Smooth muscle cell of the pulmonary artery (primary cell): ENCODE measurements around the gene FASTKD2. TPM values are rescaled to one million over a fixed set of nuclear protein-coding genes. Genes with fewer than 3 reads are reported as not detected.

Experiments
- total RNA-seq: library from RNA; depleted of rRNA; stranded (reverse); fragments of >200 nt; gene quantifications from 2 replicates; pipeline ENCODE4 v1.2.3, GENCODE V29; 2014

FASTKD2 gene
- 39.7 and 41.9 TPM in 2 replicates for total RNA-seq

GRCh38 chr2:206765242-206766056, at the start of gene FASTKD2, which contains the start of gene MDH1B:
FASTKD2 (plus strand) TSS chr2:206765606; CDS start chr2:206766694, 1,088 bp downstream.
MDH1B (minus strand) TSS chr2:206765328; CDS start chr2:206765271, 57 bp downstream.

DNA sequence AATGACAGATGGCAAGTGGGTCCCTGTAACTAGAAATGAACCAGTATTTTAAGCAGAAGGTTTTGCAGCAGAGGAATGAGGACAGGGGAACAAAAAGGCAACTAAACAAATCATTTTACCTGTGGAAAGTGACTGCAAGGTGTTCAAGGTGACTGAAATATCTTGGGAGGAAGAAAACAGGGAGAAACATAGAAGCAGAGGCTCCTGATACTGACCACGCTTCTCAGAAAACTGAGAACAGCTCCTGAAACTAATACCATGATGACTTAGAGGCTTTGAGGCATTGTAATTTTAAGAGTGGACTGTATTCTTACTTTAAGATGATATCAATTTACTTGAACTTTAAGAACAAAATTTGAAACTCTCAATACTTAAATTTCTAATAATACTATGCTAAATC, 47.1 kb upstream of the FASTKD2 start, which contains the start of gene DYTN:
Gene DYTN, minus strand, starts transcription at position 101 of the 400 bp plus-strand sequence. CDS start 117 bp downstream, outside the sequence.

Other genes starting within 250 kb of the FASTKD2 start
- not detected in 2 replicates for gene FAM237A, start 123.1 kb upstream of the FASTKD2 start, total RNA-seq
- gene DYTN, start 47.2 kb upstream of the FASTKD2 start, total RNA-seq = not detected in 2 replicates
- gene MDH1B, start 278 bp upstream of the FASTKD2 start, total RNA-seq = 0.33 and 0.72 TPM in 2 replicates
- gene CPO, start 173.9 kb downstream of the FASTKD2 start, total RNA-seq = not detected in 2 replicates